ENCODE data around the gene SYCE1L. TPM values are rescaled to one million over a fixed set of nuclear protein-coding genes. Genes with fewer than 3 reads are reported as not detected.
"Not testable (repeated sequence)": the region's sequence is repeated elsewhere in the genome, so short reads cannot be mapped to it uniquely, and the experiment has no call there.

Gene SYCE1L
- total and polyA plus RNA-seq, 5 donors from 2014 or later, result 1.2 to 15.8 (median 3.3) TPM

DNA sequence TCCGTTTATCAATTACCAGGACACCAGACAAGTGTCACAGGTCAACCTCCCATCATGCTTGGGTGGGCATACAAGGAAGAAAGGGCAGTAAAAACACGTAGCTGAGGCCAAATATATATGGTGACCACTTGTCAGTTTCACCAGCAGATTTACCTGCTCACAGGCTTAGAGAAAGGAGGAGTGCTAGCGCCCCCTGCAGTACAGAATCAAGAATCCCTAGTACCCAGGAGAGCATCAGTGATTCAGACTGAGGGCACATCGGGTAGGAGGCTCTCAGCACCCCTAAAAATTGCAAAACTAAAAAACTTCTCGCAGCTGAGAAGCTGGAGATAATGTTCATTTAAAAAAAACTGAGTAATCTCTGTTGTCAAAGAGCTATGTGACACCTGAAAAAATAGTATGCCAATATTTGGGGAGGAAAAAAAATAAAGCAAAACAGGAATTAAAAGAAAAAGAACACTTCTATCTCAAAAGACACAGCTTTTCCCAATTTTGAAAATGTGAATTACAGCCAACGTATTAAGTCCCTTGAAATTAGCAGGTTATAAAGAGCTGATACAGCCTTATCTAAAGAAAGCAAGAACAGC lies 29.5 kb upstream of the SYCE1L start:
- Mint-ChIP-seq H3K4me3 (no peak overlapping the region), H3K27ac (peak overlapping the region in 1 of 3 donors; percentile 50), H3K9me3 (no peaks in the 10 kb centered on the region), H3K4me1 (no peaks in the 10 kb centered on the region), H3K27me3 (peaks cover 8% of the 10 kb centered on the region), H3K36me3 (no peaks in the 10 kb centered on the region)
- DNase-seq (peak in 2 of 3 donors; percentile 30 to 63), ATAC-seq (ENCODE audit: low read depth in 2 of 2) (peak; percentile 41 to 48)
- Histone ChIP-seq H3K36me3 (ENCODE audit: control insufficient read depth, insufficient read depth, low read length) (no peaks in the 10 kb centered on the region), H3K4me1 (ENCODE audit: control insufficient read depth, insufficient read depth, low read length, poor library complexity, severe bottlenecking) (no peaks in the 10 kb centered on the region), H3K4me3 (ENCODE audit: low read depth, low read length) (no peak overlapping the region), H3K27ac (ENCODE audit: insufficient read depth, low read length, poor library complexity, severe bottlenecking) (no peak overlapping the region), H3K27me3 (ENCODE audit: control insufficient read depth, insufficient read depth, low read length) (peaks cover 6% of the 10 kb centered on the region), H3K9me3 (ENCODE audit: control insufficient read depth in 2 of 2, low read length in 2 of 2) (no peaks in the 10 kb centered on the region)

DNA sequence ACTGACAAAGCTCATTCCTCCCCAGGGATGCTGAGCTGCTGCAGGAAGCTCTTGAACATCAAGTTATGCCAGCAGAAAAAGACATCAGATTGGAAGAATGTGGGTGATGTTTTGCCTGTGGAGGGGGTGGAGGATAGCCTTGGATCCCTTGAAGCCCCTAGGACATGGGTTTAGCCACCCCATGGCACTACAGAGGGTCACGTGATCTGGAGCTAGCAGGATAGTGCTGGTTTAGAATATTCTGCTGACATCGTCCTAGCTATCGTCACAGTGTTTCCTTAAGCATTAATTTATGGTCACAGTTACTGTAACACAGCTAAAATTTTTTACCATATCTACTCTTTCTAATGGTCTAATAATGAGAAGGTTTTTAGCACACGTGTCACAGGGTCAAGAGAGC lies 28.4 kb upstream of the SYCE1L start:
- H3K4me1 Mint-ChIP-seq, result no peaks in the 10 kb centered on the region
- ATAC-seq (ENCODE audit: low read depth in 2 of 2), result no peak
- Histone ChIP-seq H3K36me3 (ENCODE audit: control insufficient read depth, insufficient read depth, low read length) (no peaks in the 10 kb centered on the region), H3K9me3 (ENCODE audit: control insufficient read depth in 2 of 2, low read length in 2 of 2) (no peaks in the 10 kb centered on the region), H3K4me3 (ENCODE audit: low read depth, low read length) (no peak overlapping the region), H3K27ac (ENCODE audit: insufficient read depth, low read length, poor library complexity, severe bottlenecking) (no peak overlapping the region), H3K27me3 (ENCODE audit: control insufficient read depth, insufficient read depth, low read length) (peaks cover 8% of the 10 kb centered on the region), H3K4me1 (ENCODE audit: control insufficient read depth, insufficient read depth, low read length, poor library complexity, severe bottlenecking) (no peaks in the 10 kb centered on the region)
- no peak overlapping the region for H3K27ac Mint-ChIP-seq
- peaks cover 8% of the 10 kb centered on the region for H3K27me3 Mint-ChIP-seq
- H3K4me3 Mint-ChIP-seq, result no peak overlapping the region
- no peak for DNase-seq
- H3K36me3 Mint-ChIP-seq, result no peaks in the 10 kb centered on the region
- no peaks in the 10 kb centered on the region for H3K9me3 Mint-ChIP-seq

DNA sequence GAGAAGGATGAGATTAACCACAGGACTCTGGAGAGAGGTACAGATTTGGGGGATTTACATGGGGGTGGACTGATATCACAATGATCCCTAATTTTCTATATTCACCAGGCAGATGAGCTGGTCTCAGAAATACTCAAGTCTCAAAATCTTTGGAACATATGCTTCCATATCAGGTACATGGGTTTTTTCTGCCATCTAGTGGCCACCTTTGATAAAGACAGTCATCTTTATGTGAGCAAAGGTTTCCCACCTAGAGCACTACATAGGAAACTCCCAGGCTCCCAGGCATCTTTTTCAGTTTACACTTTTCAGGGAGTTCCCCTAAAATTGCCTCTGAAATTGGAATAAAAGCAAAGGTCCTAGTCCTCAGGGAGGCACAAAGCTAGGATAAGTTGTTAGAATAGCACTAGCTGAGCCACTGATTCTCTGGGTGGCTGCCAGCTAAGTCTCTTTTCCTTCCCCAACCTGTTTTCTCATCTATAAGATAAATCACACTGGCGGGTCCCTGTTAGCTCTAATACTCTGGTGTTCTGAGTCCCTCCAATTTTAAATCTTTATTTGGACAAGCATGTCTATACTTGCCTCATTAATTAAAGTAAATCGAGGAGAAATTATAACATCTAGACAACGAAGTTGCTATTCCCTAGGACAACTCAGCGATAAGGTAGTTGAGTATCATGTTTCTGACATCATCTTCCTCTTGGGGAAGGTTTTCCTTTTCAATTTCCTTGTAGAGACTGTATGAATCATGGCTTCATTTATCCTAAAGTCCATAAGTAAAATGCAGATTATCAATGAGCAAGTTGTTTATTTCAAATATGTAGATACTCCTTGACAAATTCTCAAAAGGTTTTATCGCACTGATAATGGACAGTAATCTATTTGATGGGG lies 27.2 kb upstream of the SYCE1L start:
- Histone ChIP-seq H3K36me3 (ENCODE audit: control insufficient read depth, insufficient read depth, low read length) (no peaks in the 10 kb centered on the region), H3K9me3 (ENCODE audit: control insufficient read depth in 2 of 2, low read length in 2 of 2) (no peaks in the 10 kb centered on the region), H3K4me3 (ENCODE audit: low read depth, low read length) (no peak overlapping the region), H3K27me3 (ENCODE audit: control insufficient read depth, insufficient read depth, low read length) (peaks cover 9% of the 10 kb centered on the region), H3K27ac (ENCODE audit: insufficient read depth, low read length, poor library complexity, severe bottlenecking) (no peak overlapping the region), H3K4me1 (ENCODE audit: control insufficient read depth, insufficient read depth, low read length, poor library complexity, severe bottlenecking) (no peaks in the 10 kb centered on the region)
- ATAC-seq (ENCODE audit: low read depth in 2 of 2) (peak; percentile 52 to 56), DNase-seq (peak in 2 of 3 donors; percentile 49 to 59)
- Mint-ChIP-seq H3K36me3 (no peaks in the 10 kb centered on the region), H3K27ac (no peak overlapping the region), H3K27me3 (peaks cover 15% of the 10 kb centered on the region), H3K4me1 (no peaks in the 10 kb centered on the region), H3K4me3 (no peak overlapping the region), H3K9me3 (no peaks in the 10 kb centered on the region)

DNA sequence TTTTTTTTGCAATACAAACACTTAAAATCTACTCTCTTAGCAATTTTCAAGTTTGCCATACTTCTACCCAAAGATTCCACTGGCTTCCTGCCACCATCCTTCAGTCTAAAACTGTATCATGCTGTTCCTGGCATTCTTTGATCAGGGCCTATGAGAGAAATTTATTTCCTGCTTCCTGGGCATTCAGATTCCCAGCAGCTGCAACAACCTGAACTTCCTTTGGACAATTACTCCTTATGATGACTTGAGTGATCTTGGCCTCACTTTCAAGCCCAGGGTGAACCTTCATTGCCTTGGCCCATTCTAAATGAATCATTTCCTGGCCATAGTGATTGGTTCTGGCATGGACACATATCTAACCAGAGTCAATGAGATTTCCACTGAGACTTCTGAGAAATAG lies 26.3 kb upstream of the SYCE1L start:
- H3K27ac Mint-ChIP-seq, result no peak overlapping the region

DNA sequence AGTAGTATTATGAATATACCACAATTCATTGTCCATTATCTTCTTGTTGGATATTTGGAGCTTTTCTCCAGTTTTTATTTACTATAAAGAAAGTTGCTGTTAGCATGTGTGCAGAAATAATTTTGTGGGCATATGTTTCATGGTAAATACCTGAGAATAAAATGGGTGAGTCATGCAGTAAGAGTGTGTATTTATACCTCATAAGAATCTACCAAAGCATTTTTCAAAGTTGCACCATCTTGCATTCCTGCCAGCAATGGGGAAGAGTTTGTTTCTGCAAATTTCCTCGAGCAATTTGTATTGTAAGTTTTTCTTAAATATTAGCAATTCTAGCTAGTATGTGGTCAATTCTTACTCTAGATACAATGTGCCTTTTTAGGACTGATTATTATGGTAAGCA lies 16.1 kb upstream of the SYCE1L start:
- DNase-seq, result no peak
- Mint-ChIP-seq H3K4me3 (no peak overlapping the region), H3K9me3 (peaks cover 0 to 2% (median 0%) of the 10 kb centered on the region in 7 donors), H3K27ac (no peak overlapping the region), H3K36me3 (no peaks in the 10 kb centered on the region), H3K4me1 (no peaks in the 10 kb centered on the region), H3K27me3 (peaks cover 42% of the 10 kb centered on the region)
- Histone ChIP-seq H3K4me1 (ENCODE audit: control insufficient read depth, insufficient read depth, low read length, poor library complexity, severe bottlenecking) (no peaks in the 10 kb centered on the region), H3K4me3 (ENCODE audit: low read depth, low read length) (no peak overlapping the region), H3K9me3 (ENCODE audit: control insufficient read depth in 2 of 2, low read length in 2 of 2) (no peaks in the 10 kb centered on the region), H3K36me3 (ENCODE audit: control insufficient read depth, insufficient read depth, low read length) (no peaks in the 10 kb centered on the region), H3K27ac (ENCODE audit: insufficient read depth, low read length, poor library complexity, severe bottlenecking) (no peak overlapping the region), H3K27me3 (ENCODE audit: control insufficient read depth, insufficient read depth, low read length) (peaks cover 5% of the 10 kb centered on the region)
- no peak for ATAC-seq (ENCODE audit: low read depth in 2 of 2)

More for the DNA sequence above, 26.3 kb upstream of the SYCE1L start:
- peaks cover 23% of the 10 kb centered on the region for H3K27me3 Mint-ChIP-seq
- H3K9me3 Mint-ChIP-seq, result no peaks in the 10 kb centered on the region
- no peak overlapping the region for H3K27ac ChIP-seq (ENCODE audit: insufficient read depth, low read length, poor library complexity, severe bottlenecking)
- H3K27me3 ChIP-seq (ENCODE audit: control insufficient read depth, insufficient read depth, low read length), result peaks cover 9% of the 10 kb centered on the region
- DNase-seq (no peak), ATAC-seq (ENCODE audit: low read depth in 2 of 2) (no peak)
- no peaks in the 10 kb centered on the region for H3K36me3 Mint-ChIP-seq
- H3K4me3 ChIP-seq (ENCODE audit: low read depth, low read length), result no peak overlapping the region
- H3K4me1 ChIP-seq (ENCODE audit: control insufficient read depth, insufficient read depth, low read length, poor library complexity, severe bottlenecking), result no peaks in the 10 kb centered on the region
- no peaks in the 10 kb centered on the region for H3K9me3 ChIP-seq (ENCODE audit: control insufficient read depth in 2 of 2, low read length in 2 of 2)
- no peak overlapping the region for H3K4me3 Mint-ChIP-seq
- no peaks in the 10 kb centered on the region for H3K4me1 Mint-ChIP-seq
- no peaks in the 10 kb centered on the region for H3K36me3 ChIP-seq (ENCODE audit: control insufficient read depth, insufficient read depth, low read length)

DNA sequence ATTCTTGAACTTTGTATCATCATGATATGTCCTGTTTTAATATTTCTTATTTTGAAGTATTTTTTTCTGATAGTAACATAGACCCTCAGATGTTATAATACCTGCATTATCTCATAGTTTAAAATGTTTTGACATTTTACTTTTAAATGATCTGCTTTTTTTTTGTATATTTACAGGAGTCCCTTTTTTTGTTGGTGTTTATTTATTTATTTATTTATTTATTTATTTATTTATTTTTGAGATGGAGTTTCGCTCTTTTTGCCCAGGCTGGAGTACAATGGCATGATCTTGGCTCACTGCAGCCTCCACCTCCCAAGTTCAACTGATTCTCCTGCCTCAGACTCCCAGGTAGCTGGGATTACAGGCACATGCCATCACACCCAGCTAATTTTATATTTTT lies 12.9 kb upstream of the SYCE1L start:
- not testable (repeated sequence) for H3K4me3 ChIP-seq (ENCODE audit: low read depth, low read length); H3K27ac Mint-ChIP-seq; H3K36me3 ChIP-seq (ENCODE audit: control insufficient read depth, insufficient read depth, low read length); DNase-seq; ATAC-seq (ENCODE audit: low read depth in 2 of 2); H3K27me3 ChIP-seq (ENCODE audit: control insufficient read depth, insufficient read depth, low read length); H3K27ac ChIP-seq (ENCODE audit: insufficient read depth, low read length, poor library complexity, severe bottlenecking); H3K9me3 ChIP-seq (ENCODE audit: control insufficient read depth in 2 of 2, low read length in 2 of 2); H3K9me3 Mint-ChIP-seq; H3K36me3 Mint-ChIP-seq; H3K4me3 Mint-ChIP-seq; H3K4me1 ChIP-seq (ENCODE audit: control insufficient read depth, insufficient read depth, low read length, poor library complexity, severe bottlenecking)
- peaks cover 36% of the 10 kb centered on the region for H3K27me3 Mint-ChIP-seq
- H3K4me1 Mint-ChIP-seq, result peaks cover 0 to 19% (median 12%) of the 10 kb centered on the region in 4 donors

DNA sequence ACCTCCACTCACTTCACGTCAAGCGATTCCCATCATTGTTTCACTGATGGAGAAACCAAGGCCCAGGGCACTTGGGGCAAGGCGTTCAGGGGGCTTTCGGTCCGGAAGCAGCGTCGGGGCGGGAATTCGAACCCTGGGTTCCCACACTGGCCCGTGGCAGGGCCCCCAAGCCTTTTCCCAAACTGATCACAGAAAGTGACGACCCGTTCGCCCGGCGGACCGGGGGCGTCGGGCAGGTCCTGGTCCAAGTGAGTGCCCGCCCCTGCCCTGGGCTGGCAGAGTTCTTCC lies 9.1 kb upstream of the SYCE1L start:
- Histone ChIP-seq H3K4me3 (ENCODE audit: low read depth, low read length) (peak overlapping the region; percentile 98), H3K4me1 (ENCODE audit: control insufficient read depth, insufficient read depth, low read length, poor library complexity, severe bottlenecking) (peaks cover 32% of the 10 kb centered on the region), H3K9me3 (ENCODE audit: control insufficient read depth in 2 of 2, low read length in 2 of 2) (no peaks in the 10 kb centered on the region), H3K27me3 (ENCODE audit: control insufficient read depth, insufficient read depth, low read length) (peaks cover 2% of the 10 kb centered on the region), H3K27ac (ENCODE audit: insufficient read depth, low read length, poor library complexity, severe bottlenecking) (peak overlapping the region; percentile 98), H3K36me3 (ENCODE audit: control insufficient read depth, insufficient read depth, low read length) (peaks cover 14% of the 10 kb centered on the region)
- H3K36me3 Mint-ChIP-seq, result peaks cover 28% of the 10 kb centered on the region
- peaks cover 21% of the 10 kb centered on the region for H3K27me3 Mint-ChIP-seq
- peak overlapping the region; percentile 94 to 99 (median 98) for H3K4me3 Mint-ChIP-seq
- H3K4me1 Mint-ChIP-seq, result peaks cover 14 to 51% (median 41%) of the 10 kb centered on the region in 4 donors
- DNase-seq (no peak), ATAC-seq (ENCODE audit: low read depth in 2 of 2) (no peak)
- H3K27ac Mint-ChIP-seq, result peak overlapping the region; percentile 99 to 100 (median 99)
- H3K9me3 Mint-ChIP-seq, result peaks cover 0 to 2% (median 0%) of the 10 kb centered on the region in 7 donors
